Heart left ventricle (tissue), 16 donors: ENCODE results near the gene CDH5. TPM values are rescaled to one million over a fixed set of nuclear protein-coding genes. Genes with fewer than 3 reads are reported as not detected.

Experiments
- ATAC-seq, 4 donors: fragments of 200-7000 bp; cut with Tn5 transposase; one replicate each; pipeline ENCODE4 v1.9.1; 2020 to 2022; ENCODE audit warnings: moderate library complexity in 4 of 4, mild to moderate bottlenecking in 3 of 4, moderate number of reproducible peaks in 1 of 4
- DNase-seq, 5 donors: peaks; one replicate each; pipeline ENCODE4 v3.0.0-alpha.2; 2020
- H3K27ac ChIP-seq, 12 donors: fragments of 200-600 bp; sonication (generic) in 4 of 12; one replicate each; pipeline versions ENCODE4 v1.5.0 to v1.8.0; 2016 to 2022; ENCODE audit warnings: mild to moderate bottlenecking in 2 of 12
- H3K27me3 ChIP-seq, 9 donors: fragments of 200-600 bp; sonication (generic) in 2 of 9; one replicate each; pipeline versions ENCODE4 v1.5.1 to v1.8.0; 2016 to 2022; ENCODE audit warnings: mild to moderate bottlenecking in 3 of 9
- H3K36me3 ChIP-seq, 9 donors: fragments of 200-600 bp; sonication (generic) in 2 of 9; one replicate each; pipeline versions ENCODE4 v1.5.0 to v1.8.0; 2018 to 2022; ENCODE audit warnings: mild to moderate bottlenecking in 2 of 9
- H3K4me1 ChIP-seq, 12 donors: fragments of 200-600 bp; sonication (generic) in 4 of 12; one replicate each; pipeline versions ENCODE4 v1.5.0 to v1.8.0; 2016 to 2022; ENCODE audit warnings: mild to moderate bottlenecking in 3 of 12
- H3K4me3 ChIP-seq, 12 donors: fragments of 200-600 bp; sonication (generic) in 4 of 12; one replicate each; pipeline versions ENCODE4 v1.5.0 to v1.8.0; 2017 to 2022; ENCODE audit warnings: mild to moderate bottlenecking in 9 of 12, moderate library complexity in 4 of 12
- H3K9me3 ChIP-seq, 12 donors: fragments of 200-600 bp; sonication (generic) in 4 of 12; one replicate each; pipeline versions ENCODE4 v1.5.0 to v1.8.0; 2016 to 2022; ENCODE audit warnings: mild to moderate bottlenecking in 1 of 12
- CTCF ChIP-seq, 12 donors: fragments of 200-600 bp; sonication (generic) in 4 of 12; IDR thresholded peaks; one replicate each; pipeline versions ENCODE4 v1.5.0 to v1.8.0; 2018 to 2022; ENCODE audit warnings: antibody characterized with exemption in 12 of 12, mild to moderate bottlenecking in 5 of 12
- POLR2A ChIP-seq, 2 donors: fragments of 450-650 bp; IDR thresholded peaks; one replicate each; pipeline ENCODE4 v1.6.1; 2017; ENCODE audit warnings: antibody characterized with exemption in 2 of 2, mild to moderate bottlenecking in 2 of 2, moderate library complexity in 2 of 2
- WGBS, 4 donors: extraction: QIAGEN DNeasy Blood & Tissue Kit in 2 of 4; methylation state at CpG; one replicate each; pipeline versions ENCODE4 v1.1.5 to v1.1.7; 2013 to 2018; 5-methylcytosine and 5-hydroxymethylcytosine counted together
- intact Hi-C, 10 donors: fragments of 100-400 bp; cut with DNase I; formaldehyde crosslinking; loops; one replicate each; pipeline versions ENCODE4 v1.11.1 to v1.14.2; 2022
- polyA plus RNA-seq, 2 donors: library from polyadenylated mRNA; stranded (reverse); fragments of 200-250 nt; gene quantifications; one replicate each; pipeline ENCODE4 v1.2.3, GENCODE V29; 2013
- total RNA-seq, 9 donors: library from RNA; depleted of rRNA in 2 of 9; stranded (reverse); fragments of >200 nt in 2 of 9; fragmentation: NEBNext Ultra II Directional in 3 of 9; extraction: Animal tissue kit (Norgen Biotek cat#: 25700) in 3 of 9; gene quantifications; one replicate each; pipeline versions ENCODE4 v1.1.0 to v1.2.4, GENCODE V29; 2016 to 2023
- donor health status: ischemic (EF 13 %, LVEDD 7.1; RV severe dilation, severe dysfunction).
- donor health status: healthy with polysubstance abuse.
- donor health status: DM: no; HTN: yes; CAD: no.
- donor health status: DM: no; HTN: no; CAD: no.
- donor health status: ischemic (EF 25% LVEDD 6.9; RV normal size, moderate dysfunction).
- donor health status: ischemic (EF 25% LVEDD 5.7; RV mildly dilated, moderate dysfunction).
- donor health status: healthy.
- donor health status: DM: yes; HTN: yes; CAD: no.
- donor health status: ischemic (EF 35%, LVEDD 5.7; RV mildly dilated, moderate dysfunction).
- donor health status: nonischemic (EF 11% LVEDD 7.7; RV severe dilation, severe dysfunction).
- donor health status: DM: yes; HTN: yes; CAD: no.
- donor health status: PGD.
- donor health status: ischemic (EF 29% LVEDD 5.4; RV normal size, mild dysfunction).
- donor health status: nonischemic (EF 23%, LVEDD 6.1; RV moderate dilation, normal function).

CDH5 gene
- total and polyA plus RNA-seq, 11 donors: 24.9 to 135 (median 62.3) TPM

DNA sequence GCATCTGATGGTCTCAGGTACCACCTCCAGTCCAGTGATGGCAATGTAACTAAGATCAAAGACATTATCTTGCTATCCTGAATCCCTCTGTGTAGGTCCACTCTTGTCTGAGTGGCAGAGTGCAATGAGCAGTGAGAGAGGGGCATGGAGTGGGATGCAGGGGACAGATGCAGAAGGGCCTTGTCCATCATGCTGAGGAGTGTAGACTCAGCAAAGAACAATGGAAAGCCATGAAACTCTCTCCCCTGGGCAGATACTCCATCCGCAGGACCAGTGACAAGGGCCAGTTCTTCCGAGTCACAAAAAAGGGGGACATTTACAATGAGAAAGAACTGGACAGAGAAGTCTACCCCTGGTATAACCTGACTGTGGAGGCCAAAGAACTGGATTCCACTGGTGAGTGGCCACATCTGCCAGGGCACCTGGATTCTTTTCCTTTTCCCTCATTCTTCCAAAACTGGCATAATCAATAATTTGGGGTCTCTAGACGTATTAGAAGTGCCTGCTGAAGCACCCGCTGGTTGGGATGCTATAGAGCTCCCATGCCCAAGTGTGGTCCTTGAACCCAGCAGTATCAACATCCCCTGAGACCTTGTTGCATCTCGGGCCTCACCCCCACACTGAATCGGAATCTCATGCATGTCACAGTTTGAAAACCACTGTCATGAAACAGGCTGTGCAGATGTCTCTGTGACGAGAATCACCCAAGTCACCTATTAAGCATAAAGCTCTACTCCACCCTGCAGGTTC lies 29.5 kb downstream of the CDH5 start:
- H3K4me3 ChIP-seq: no peak overlapping the region
- peaks cover 0 to 87% (median 9%) of the 10 kb centered on the region in 9 donors for H3K36me3 ChIP-seq
- intact Hi-C loops: no loop called here
- H3K4me1 ChIP-seq: peaks cover 0 to 26% (median 13%) of the 10 kb centered on the region in 12 donors
- H3K27ac ChIP-seq: no peak overlapping the region
- no peak for DNase-seq
- ATAC-seq: no peak
- H3K9me3 ChIP-seq: no peaks in the 10 kb centered on the region
- H3K27me3 ChIP-seq: no peaks in the 10 kb centered on the region
- TF ChIP-seq CTCF (IDR thresholded peaks at IDR 0.05) (no peak), POLR2A (IDR thresholded peaks at IDR 0.05) (no peak)
- whole genome bisulfite sequencing, 4 donors: 88 to 95% (median 92%) methylated on average over 7 of the region's 7 CpGs

DNA sequence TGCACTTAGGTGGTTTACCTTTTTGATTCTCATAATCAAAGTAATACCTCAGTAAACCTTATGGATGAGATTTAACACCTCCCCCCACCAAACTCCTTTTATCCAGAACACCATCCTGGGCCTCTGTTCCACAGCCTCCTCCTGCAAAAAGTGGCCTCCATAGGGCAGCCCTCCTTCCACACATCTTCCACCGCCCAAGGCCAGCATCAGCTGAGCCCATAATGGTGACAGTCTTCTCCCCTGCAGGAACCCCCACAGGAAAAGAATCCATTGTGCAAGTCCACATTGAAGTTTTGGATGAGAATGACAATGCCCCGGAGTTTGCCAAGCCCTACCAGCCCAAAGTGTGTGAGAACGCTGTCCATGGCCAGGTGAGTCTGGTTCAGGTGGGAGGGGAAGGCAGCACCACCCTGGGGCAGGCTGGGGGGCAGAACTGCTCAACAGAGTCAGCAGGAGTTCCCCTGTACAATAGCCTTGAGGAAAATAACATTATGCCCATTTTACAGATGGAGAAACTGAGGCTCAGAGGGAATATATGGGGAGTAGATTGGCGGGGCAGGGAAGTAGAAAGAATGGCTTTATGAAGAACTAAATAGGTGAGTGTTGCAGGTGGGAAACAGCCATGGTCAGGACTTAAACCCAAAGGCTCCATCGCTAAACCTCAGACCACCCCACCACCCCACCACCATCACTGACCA lies 31.4 kb downstream of the CDH5 start:
- ATAC-seq: no peak
- Histone ChIP-seq H3K9me3 (no peaks in the 10 kb centered on the region), H3K27ac (no peak overlapping the region)

GRCh38 chr16:66399031-66399430 lies 32.5 kb downstream of the CDH5 start:
- intact Hi-C loops: loop anchor here in 2 of 10 donors (2.0 kb wide), 2 partner anchors 32 to 34 kb away; partner anchors contain the start of gene CDH5 (in 1 of the 2)
- Histone ChIP-seq H3K4me1 (peaks cover 0 to 33% (median 13%) of the 10 kb centered on the region in 12 donors), H3K4me3 (no peak overlapping the region), H3K36me3 (peaks cover 0 to 75% (median 18%) of the 10 kb centered on the region in 9 donors), H3K27me3 (no peaks in the 10 kb centered on the region), H3K9me3 (no peaks in the 10 kb centered on the region), H3K27ac (peak overlapping the region in 7 of 12 donors; percentile 8 to 36 (median 14))
- DNase-seq (no peak), ATAC-seq (no peak)
- TF ChIP-seq POLR2A (IDR thresholded peaks at IDR 0.05) (no peak), CTCF (IDR thresholded peaks at IDR 0.05) (no peak)
- WGBS, 4 donors: 50 to 65% (median 54%) methylated on average over 3 of the region's 3 CpGs

More for the DNA sequence above, 31.4 kb downstream of the CDH5 start:
- intact Hi-C loops: loop anchor here in 2 of 10 donors (2.0 kb wide), 2 partner anchors 31 to 33 kb away; partner anchors contain the start of gene CDH5 (in 1 of the 2)
- TF ChIP-seq POLR2A (IDR thresholded peaks at IDR 0.05) (no peak), CTCF (IDR thresholded peaks at IDR 0.05) (no peak)
- DNase-seq: no peak
- 73 to 85% (median 75%) methylated on average over 5 of the region's 5 CpGs for WGBS, 4 donors
- Histone ChIP-seq H3K27me3 (no peaks in the 10 kb centered on the region), H3K36me3 (peaks cover 0 to 78% (median 7%) of the 10 kb centered on the region in 9 donors), H3K4me1 (peaks cover 0 to 33% (median 13%) of the 10 kb centered on the region in 12 donors), H3K4me3 (no peak overlapping the region)

DNA sequence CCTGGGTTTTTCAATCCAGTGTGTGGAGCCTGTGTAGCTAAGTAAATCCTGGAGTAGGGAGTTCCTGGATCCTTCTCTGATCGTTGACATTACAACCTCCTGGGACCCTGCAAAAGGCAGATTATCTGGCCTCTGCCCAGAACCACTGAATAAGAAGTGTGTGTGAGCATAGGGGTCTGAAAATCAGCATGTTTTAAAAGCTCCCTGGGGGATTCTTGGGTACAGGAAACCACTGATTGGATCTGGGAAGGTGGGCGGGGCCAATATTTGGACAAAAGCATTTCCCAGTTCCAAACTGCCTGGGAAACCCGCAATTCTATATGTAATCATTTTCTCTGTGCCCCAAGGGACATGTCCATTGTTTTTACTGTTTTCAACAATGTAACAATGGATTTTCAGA lies 33.4 kb downstream of the CDH5 start:
- Histone ChIP-seq H3K4me3 (no peak overlapping the region), H3K9me3 (peaks cover 0 to 2% (median 0%) of the 10 kb centered on the region in 12 donors), H3K27me3 (no peaks in the 10 kb centered on the region), H3K4me1 (peaks cover 0 to 33% (median 13%) of the 10 kb centered on the region in 12 donors), H3K27ac (peak overlapping the region in 6 of 12 donors; percentile 12 to 80 (median 61)), H3K36me3 (peaks cover 0 to 74% (median 20%) of the 10 kb centered on the region in 9 donors)
- DNase-seq (peak in 4 of 5 donors; percentile 60 to 77 (median 70)), ATAC-seq (peak; percentile 25 to 76 (median 52))
- WGBS, 4 donors: 42 to 50% (median 45%) methylated on average over 3 of the region's 3 CpGs
- TF ChIP-seq POLR2A (IDR thresholded peaks at IDR 0.05) (no peak), CTCF (IDR thresholded peaks at IDR 0.05) (no peak)
- intact Hi-C loops: loop anchor here in 9 of 10 donors (2.0 to 10.0 kb wide), 7 partner anchors 33 to 465 kb away; partner anchors contain the start of genes CMTM3 (in 3 of the 9), CDH5 (in 1 of the 9) and DYNC1LI2 (in 1 of the 9)
